HEK293 (cell line): Measurements from ENCODE around the gene ERI3.

Experiments
- CTCF ChIA-PET: fragments of 350-600 bp; formaldehyde crosslinking; extraction: SDS; loops from one replicate; lab custom pipeline; 2021; ENCODE audit warnings: antibody characterized with exemption; lab: Yijun Ruan, JAX
- POLR2A ChIA-PET: fragments of 300-600 bp; formaldehyde crosslinking; extraction: SDS; loops from one replicate; lab custom pipeline; 2020; ENCODE audit warnings: antibody characterized with exemption, inconsistent platforms; lab: Yijun Ruan, JAX
- H3K27ac ChIP-seq: fragments of 200-500 bp; sonication (Bioruptor generic); 2 replicates; pipeline ENCODE4 v1.5.1; 2014; ENCODE audit warnings: low read depth, low read length, control low read depth, inconsistent platforms; ENCODE audit errors: extremely low read depth
- H3K36me3 ChIP-seq, 2 experiments: fragments of 200-500 bp in 1 of 2; sonication (Bioruptor generic) in 1 of 2; 1 replicate in 1 of 2; 2 replicates in 1 of 2; pipeline ENCODE4 v1.5.1; 2014 to 2017; ENCODE audit warnings: inconsistent platforms in 2 of 2, low read length in 2 of 2; ENCODE audit not compliant: control insufficient read depth in 2 of 2, insufficient read depth in 1 of 2
- H3K4me1 ChIP-seq: fragments of 200-500 bp; sonication (Bioruptor generic); 2 replicates; pipeline ENCODE4 v1.5.1; 2014; ENCODE audit warnings: mild to moderate bottlenecking, low read length, inconsistent platforms; ENCODE audit not compliant: control insufficient read depth, insufficient read depth
- H3K4me3 ChIP-seq: 2 replicates; pipeline ENCODE4 v1.5.1; 2011; ENCODE audit warnings: low read depth, mild to moderate bottlenecking, control low read depth, low read length, moderate library complexity
- H3K9me3 ChIP-seq: fragments of 200-500 bp; sonication (Bioruptor generic); 2 replicates; pipeline ENCODE4 v1.5.1; 2014; ENCODE audit warnings: low read depth, low read length, inconsistent platforms; ENCODE audit not compliant: control insufficient read depth, insufficient read depth
- HOXC10 ChIP-seq: sonication (generic); formaldehyde crosslinking; IDR thresholded peaks from 2 replicates; pipeline ENCODE4 v1.8.1; 2023; ENCODE audit warnings: mild to moderate bottlenecking, missing genetic modification reagents
- MZF1 ChIP-seq: fragments of 450-650 bp; formaldehyde crosslinking; IDR thresholded peaks from 2 replicates; pipeline ENCODE4 v1.5.1; 2017; ENCODE audit warnings: missing biosample characterization, missing genetic modification characterization, borderline replicate concordance
- SP3 ChIP-seq: fragments of 450-650 bp; formaldehyde crosslinking; IDR thresholded peaks from 2 replicates; pipeline ENCODE4 v1.5.1; 2016; ENCODE audit warnings: missing biosample characterization, missing genetic modification characterization
- ZEB2 ChIP-seq: fragments of 450-650 bp; formaldehyde crosslinking; IDR thresholded peaks from 2 replicates; pipeline ENCODE4 v1.5.1; 2016; ENCODE audit warnings: missing biosample characterization, missing genetic modification characterization
- ZIC2 ChIP-seq: fragments of 450-650 bp; formaldehyde crosslinking; IDR thresholded peaks from 2 replicates; pipeline ENCODE4 v1.5.1; 2016; ENCODE audit warnings: missing biosample characterization, missing genetic modification characterization
- ZNF133 ChIP-seq: fragments of 450-650 bp; formaldehyde crosslinking; IDR thresholded peaks from 2 replicates; pipeline ENCODE4 v1.5.1; 2016; ENCODE audit warnings: missing biosample characterization, missing genetic modification characterization
- ZNF155 ChIP-seq: fragments of 450-650 bp; formaldehyde crosslinking; IDR thresholded peaks from 2 replicates; pipeline ENCODE4 v1.5.1; 2016; ENCODE audit warnings: missing biosample characterization, missing genetic modification characterization
- ZNF366 ChIP-seq: fragments of 450-650 bp; formaldehyde crosslinking; conservative IDR thresholded peaks from 2 replicates; pipeline ENCODE4 v1.5.1; 2016; ENCODE audit warnings: missing biosample characterization, missing genetic modification characterization
- ZNF394 ChIP-seq: fragments of 450-650 bp; formaldehyde crosslinking; IDR thresholded peaks from 2 replicates; pipeline ENCODE4 v1.5.1; 2016; ENCODE audit warnings: missing biosample characterization, missing genetic modification characterization, mild to moderate bottlenecking, moderate library complexity, borderline replicate concordance
- ZNF404 ChIP-seq: fragments of 450-650 bp; formaldehyde crosslinking; IDR thresholded peaks from 2 replicates; pipeline ENCODE4 v1.5.1; 2017; ENCODE audit warnings: missing biosample characterization, missing genetic modification characterization
- ZNF423 ChIP-seq: fragments of 450-650 bp; formaldehyde crosslinking; IDR thresholded peaks from 2 replicates; pipeline ENCODE4 v1.5.1; 2016; ENCODE audit warnings: missing biosample characterization, missing genetic modification characterization
- ZNF529 ChIP-seq: fragments of 450-650 bp; formaldehyde crosslinking; IDR thresholded peaks from 2 replicates; pipeline ENCODE4 v1.5.1; 2017; ENCODE audit warnings: missing genetic modification characterization, missing biosample characterization; ENCODE audit not compliant: insufficient replicate concordance
- ZNF561 ChIP-seq: fragments of 450-650 bp; IDR thresholded peaks from 2 replicates; pipeline ENCODE4 v1.5.1; 2018; ENCODE audit warnings: missing biosample characterization, missing genetic modification characterization, borderline replicate concordance
- ZNF623 ChIP-seq: fragments of 450-650 bp; formaldehyde crosslinking; IDR thresholded peaks from 2 replicates; pipeline ENCODE4 v1.5.1; 2016; ENCODE audit warnings: missing biosample characterization, missing genetic modification characterization
- ZNF664 ChIP-seq: fragments of 450-650 bp; formaldehyde crosslinking; IDR thresholded peaks from 2 replicates; pipeline ENCODE4 v1.5.1; 2016; ENCODE audit warnings: missing biosample characterization, missing genetic modification characterization
- ZNF670 ChIP-seq: fragments of 450-650 bp; formaldehyde crosslinking; IDR thresholded peaks from 2 replicates; pipeline ENCODE4 v1.5.1; 2016; ENCODE audit warnings: missing biosample characterization, missing genetic modification characterization, low read depth
- ZNF768 ChIP-seq: fragments of 450-650 bp; formaldehyde crosslinking; IDR thresholded peaks from 2 replicates; pipeline ENCODE4 v1.5.1; 2018; ENCODE audit warnings: missing biosample characterization, mild to moderate bottlenecking, missing genetic modification characterization
- ZSCAN16 ChIP-seq: fragments of 450-650 bp; formaldehyde crosslinking; IDR thresholded peaks from 2 replicates; pipeline ENCODE4 v1.5.1; 2016; ENCODE audit warnings: missing biosample characterization, missing genetic modification characterization
- TF ChIP-seq, protein P1 (sequence below): fragments of 450-650 bp; formaldehyde crosslinking; IDR thresholded peaks from 2 replicates; pipeline ENCODE4 v1.5.1; 2016; ENCODE audit warnings: missing biosample characterization, missing genetic modification characterization
- TF ChIP-seq, protein P2 (sequence below): fragments of 450-650 bp; formaldehyde crosslinking; conservative IDR thresholded peaks from 2 replicates; pipeline ENCODE4 v1.5.1; 2016; ENCODE audit warnings: low read depth, missing biosample characterization, missing genetic modification characterization

The ERI3 gene

DNA sequence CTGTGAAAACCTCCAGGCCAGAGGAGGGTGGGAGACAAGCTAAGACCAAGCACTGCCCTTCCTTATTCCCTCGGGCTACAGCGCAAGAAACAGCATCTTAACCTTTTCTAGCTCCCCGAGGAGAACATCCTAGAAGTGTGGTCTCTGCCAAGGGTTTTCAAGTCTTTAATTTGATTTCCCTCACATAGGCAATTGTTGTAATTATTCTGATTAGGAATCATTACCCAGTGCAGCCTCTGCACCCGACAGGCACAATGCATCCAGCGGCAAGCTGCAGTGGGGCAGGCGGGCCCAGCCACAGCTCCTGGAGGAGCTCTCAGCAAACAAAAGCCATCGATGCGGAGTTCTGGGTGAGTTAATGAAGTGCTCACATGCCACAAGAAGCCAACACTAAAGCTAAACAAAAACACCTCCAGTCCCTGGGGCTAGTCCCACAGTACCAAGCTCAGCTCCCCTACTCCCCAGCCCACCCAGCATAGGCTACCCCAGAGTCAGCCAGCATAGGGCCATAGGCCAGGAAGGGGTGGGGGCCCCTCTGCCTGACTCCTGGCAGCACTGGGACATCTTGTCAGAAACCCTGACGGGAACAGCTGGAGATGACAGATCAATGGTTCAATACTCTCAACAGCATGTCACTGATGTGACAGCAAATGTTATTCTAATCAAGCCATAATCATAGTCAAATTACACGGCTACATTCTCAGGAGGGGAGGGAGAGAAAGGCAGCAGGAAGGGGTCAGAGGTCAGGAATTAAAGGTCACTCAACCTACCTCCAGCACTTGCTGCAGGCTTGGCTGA, 42.5 kb downstream of the ERI3 start:
- no peak for TF ChIP-seq ZNF366 (tag by site-specific recombination)

DNA sequence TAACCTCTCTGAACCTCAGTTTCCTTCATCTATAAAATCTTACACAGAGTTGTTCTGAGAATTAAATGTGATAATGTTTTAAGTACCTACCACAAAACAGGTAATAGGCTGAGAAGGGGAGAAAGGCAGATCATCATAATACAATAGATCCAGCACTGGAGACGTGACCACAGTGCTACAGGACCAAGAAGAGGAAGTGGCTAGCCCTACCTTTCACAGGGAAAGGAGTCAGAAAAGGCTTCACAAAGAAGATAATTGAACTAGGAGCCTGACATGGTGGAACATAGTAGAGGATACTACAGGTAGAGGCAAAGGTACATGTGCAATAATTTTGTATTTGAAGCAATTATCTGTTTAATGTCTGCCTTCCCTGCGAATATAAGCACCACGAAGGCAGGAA, 45.1 kb downstream of the ERI3 start:
- peaks cover 13 to 98% of the 10 kb centered on the region in 2 experiments for H3K36me3 ChIP-seq
- POLR2A ChIA-PET = no interaction called here
- H3K27ac ChIP-seq = no peak overlapping the region
- H3K9me3 ChIP-seq = no peaks in the 10 kb centered on the region
- H3K4me3 ChIP-seq = no peak overlapping the region
- TF ChIP-seq ZNF768 (tag by site-specific recombination) = no peak
- TF ChIP-seq ZNF561 = no peak
- no peak for TF ChIP-seq ZNF404 (tag by site-specific recombination)
- TF ChIP-seq ZNF529 = no peak
- no peak for TF ChIP-seq ZNF423
- TF ChIP-seq, all 188 proteins: peak for 0
- CTCF ChIA-PET = interaction anchor here (1.5 to 2.3 kb wide), 2 partner anchors 8 to 93 kb away, joined by 3 to 6 read pairs; no protein-coding TSS in a partner anchor
- H3K4me1 ChIP-seq = no peaks in the 10 kb centered on the region

More for the DNA sequence above, 42.5 kb downstream of the ERI3 start:
- peaks cover 9 to 97% of the 10 kb centered on the region in 2 experiments for H3K36me3 ChIP-seq
- ChIA-PET CTCF (interaction anchor here (1.1 to 1.2 kb wide), 2 partner anchors 12 to 96 kb away, joined by 3 to 5 read pairs; no protein-coding TSS in a partner anchor), POLR2A (no interaction called here)
- H3K27ac ChIP-seq = no peak overlapping the region
- no peaks in the 10 kb centered on the region for H3K9me3 ChIP-seq
- no peaks in the 10 kb centered on the region for H3K4me1 ChIP-seq
- no peak overlapping the region for H3K4me3 ChIP-seq

DNA sequence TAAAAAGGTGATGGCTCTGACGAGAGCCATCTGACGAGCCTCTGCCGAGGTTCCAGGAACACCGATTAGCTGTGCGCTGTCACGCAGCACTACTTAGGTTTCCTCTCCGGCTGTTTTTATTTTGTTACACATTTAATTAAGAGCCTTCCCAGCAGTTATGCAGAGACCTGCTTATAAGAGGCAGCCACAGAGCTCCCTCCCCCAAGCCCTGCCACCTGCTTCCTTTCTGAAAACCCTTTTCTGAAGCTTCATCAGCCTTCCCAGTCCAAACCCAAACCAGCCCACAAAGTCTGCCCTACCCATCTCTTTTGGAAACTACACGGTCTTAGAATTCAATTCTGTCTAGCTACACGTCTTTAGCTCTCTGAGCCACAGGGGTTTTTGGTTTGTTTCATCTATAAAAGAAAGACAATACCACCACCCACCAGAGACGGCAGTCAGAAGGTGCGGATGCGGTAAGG, 49.1 kb downstream of the ERI3 start:
- H3K4me3 ChIP-seq = no peak overlapping the region
- CTCF ChIA-PET = interaction anchor here (0.5 to 1.6 kb wide), 5 partner anchors 8 to 289 kb away, joined by 3 to 7 read pairs (median 3); no protein-coding TSS in a partner anchor
- POLR2A ChIA-PET = no interaction called here
- no peak for TF ChIP-seq ZNF394 (tag by site-specific recombination)
- no peak for TF ChIP-seq ZNF664
- no peak for TF ChIP-seq SP3
- TF ChIP-seq ZSCAN16 (tag by site-specific recombination) = no peak
- no peak for TF ChIP-seq HOXC10 (CRISPR knock-in tag)
- no peak for TF ChIP-seq ZNF623 (tag by site-specific recombination)
- TF ChIP-seq, protein P1, sequence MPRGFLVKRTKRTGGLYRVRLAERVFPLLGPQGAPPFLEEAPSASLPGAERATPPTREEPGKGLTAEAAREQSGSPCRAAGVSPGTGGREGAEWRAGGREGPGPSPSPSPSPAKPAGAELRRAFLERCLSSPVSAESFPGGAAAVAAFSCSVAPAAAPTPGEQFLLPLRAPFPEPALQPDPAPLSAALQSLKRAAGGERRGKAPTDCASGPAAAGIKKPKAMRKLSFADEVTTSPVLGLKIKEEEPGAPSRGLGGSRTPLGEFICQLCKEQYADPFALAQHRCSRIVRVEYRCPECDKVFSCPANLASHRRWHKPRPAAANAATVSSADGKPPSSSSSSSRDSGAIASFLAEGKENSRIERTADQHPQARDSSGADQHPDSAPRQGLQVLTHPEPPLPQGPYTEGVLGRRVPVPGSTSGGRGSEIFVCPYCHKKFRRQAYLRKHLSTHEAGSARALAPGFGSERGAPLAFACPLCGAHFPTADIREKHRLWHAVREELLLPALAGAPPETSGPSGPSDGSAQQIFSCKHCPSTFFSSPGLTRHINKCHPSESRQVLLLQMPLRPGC (tag by site-specific recombination) = no peak
- TF ChIP-seq ZNF133 (tag by site-specific recombination) = no peak
- TF ChIP-seq ZNF670 (tag by site-specific recombination) = no peak
- TF ChIP-seq ZNF155 = no peak
- no peak for TF ChIP-seq ZEB2 (tag by site-specific recombination)
- no peak for TF ChIP-seq ZIC2 (tag by site-specific recombination)
- TF ChIP-seq, protein P2, sequence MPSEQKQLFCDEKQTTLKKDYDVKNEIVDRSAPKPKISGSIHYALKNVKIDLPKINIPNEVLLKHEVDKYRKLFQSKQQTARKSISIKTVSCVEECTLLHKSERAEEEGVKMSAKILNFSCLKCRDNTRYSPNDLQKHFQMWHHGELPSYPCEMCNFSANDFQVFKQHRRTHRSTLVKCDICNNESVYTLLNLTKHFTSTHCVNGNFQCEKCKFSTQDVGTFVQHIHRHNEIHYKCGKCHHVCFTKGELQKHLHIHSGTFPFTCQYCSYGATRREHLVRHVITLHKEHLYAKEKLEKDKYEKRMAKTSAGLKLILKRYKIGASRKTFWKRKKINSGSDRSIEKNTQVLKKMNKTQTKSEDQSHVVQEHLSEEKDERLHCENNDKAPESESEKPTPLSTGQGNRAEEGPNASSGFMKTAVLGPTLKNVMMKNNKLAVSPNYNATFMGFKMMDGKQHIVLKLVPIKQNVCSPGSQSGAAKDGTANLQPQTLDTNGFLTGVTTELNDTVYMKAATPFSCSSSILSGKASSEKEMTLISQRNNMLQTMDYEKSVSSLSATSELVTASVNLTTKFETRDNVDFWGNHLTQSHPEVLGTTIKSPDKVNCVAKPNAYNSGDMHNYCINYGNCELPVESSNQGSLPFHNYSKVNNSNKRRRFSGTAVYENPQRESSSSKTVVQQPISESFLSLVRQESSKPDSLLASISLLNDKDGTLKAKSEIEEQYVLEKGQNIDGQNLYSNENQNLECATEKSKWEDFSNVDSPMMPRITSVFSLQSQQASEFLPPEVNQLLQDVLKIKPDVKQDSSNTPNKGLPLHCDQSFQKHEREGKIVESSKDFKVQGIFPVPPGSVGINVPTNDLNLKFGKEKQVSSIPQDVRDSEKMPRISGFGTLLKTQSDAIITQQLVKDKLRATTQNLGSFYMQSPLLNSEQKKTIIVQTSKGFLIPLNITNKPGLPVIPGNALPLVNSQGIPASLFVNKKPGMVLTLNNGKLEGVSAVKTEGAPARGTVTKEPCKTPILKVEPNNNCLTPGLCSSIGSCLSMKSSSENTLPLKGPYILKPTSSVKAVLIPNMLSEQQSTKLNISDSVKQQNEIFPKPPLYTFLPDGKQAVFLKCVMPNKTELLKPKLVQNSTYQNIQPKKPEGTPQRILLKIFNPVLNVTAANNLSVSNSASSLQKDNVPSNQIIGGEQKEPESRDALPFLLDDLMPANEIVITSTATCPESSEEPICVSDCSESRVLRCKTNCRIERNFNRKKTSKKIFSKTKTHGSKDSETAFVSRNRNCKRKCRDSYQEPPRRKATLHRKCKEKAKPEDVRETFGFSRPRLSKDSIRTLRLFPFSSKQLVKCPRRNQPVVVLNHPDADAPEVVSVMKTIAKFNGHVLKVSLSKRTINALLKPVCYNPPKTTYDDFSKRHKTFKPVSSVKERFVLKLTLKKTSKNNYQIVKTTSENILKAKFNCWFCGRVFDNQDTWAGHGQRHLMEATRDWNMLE (tag by site-specific recombination) = no peak
- TF ChIP-seq MZF1 (tag by site-specific recombination) = no peak
- TF ChIP-seq, all 188 proteins: peak for 0
- Histone ChIP-seq H3K4me1 (no peaks in the 10 kb centered on the region), H3K27ac (no peak overlapping the region), H3K36me3 (peaks cover 13 to 98% of the 10 kb centered on the region in 2 experiments), H3K9me3 (no peaks in the 10 kb centered on the region)
